HepG2 (cell line): ENCODE results near the gene ANKRD55.

Source experiments
- AHR ChIP-seq: IDR thresholded peaks from 2 replicates; pipeline ENCODE4 v1.6.1; 2018; ENCODE audit warnings: missing genetic modification reagents, missing compliant biosample characterization
- CHD4 ChIP-seq: fragments of 200-600 bp; sonication (generic); IDR thresholded peaks from 2 replicates; pipeline ENCODE4 v1.7.0; 2017; ENCODE audit warnings: mild to moderate bottlenecking, low read length, borderline replicate concordance
- EZH2 ChIP-seq: conservative IDR thresholded peaks from 2 replicates; pipeline ENCODE4 v1.6.1; 2012; ENCODE audit warnings: mild to moderate bottlenecking, low read depth, low read length, moderate library complexity
- FOSL1 ChIP-seq: sonication (generic); formaldehyde crosslinking; IDR thresholded peaks from 2 replicates; pipeline ENCODE4 v1.9.0; 2021; ENCODE audit warnings: missing genetic modification reagents, borderline replicate concordance
- MAF1 ChIP-seq: sonication (generic); formaldehyde crosslinking; IDR thresholded peaks from 2 replicates; pipeline ENCODE4 v1.5.0; 2020; ENCODE audit warnings: missing genetic modification reagents, borderline replicate concordance
- MTA1 ChIP-seq: sonication (generic); formaldehyde crosslinking; IDR thresholded peaks from 2 replicates; pipeline ENCODE4 v1.4.0; 2020; ENCODE audit warnings: missing genetic modification reagents, mild to moderate bottlenecking, borderline replicate concordance
- NCOR1 ChIP-seq: fragments of 200-600 bp; sonication (generic); IDR thresholded peaks from 2 replicates; pipeline ENCODE4 v1.7.0; 2017; ENCODE audit warnings: antibody characterized with exemption, low read length, borderline replicate concordance
- REPIN1 ChIP-seq: sonication (generic); formaldehyde crosslinking; IDR thresholded peaks from 2 replicates; pipeline ENCODE4 v1.8.0; 2022; ENCODE audit warnings: missing genetic modification reagents, low read depth, mild to moderate bottlenecking, borderline replicate concordance
- TBL1XR1 ChIP-seq: fragments of 150-350 bp; IDR thresholded peaks from 2 replicates; pipeline ENCODE4 v1.6.1; 2014; ENCODE audit warnings: borderline replicate concordance, low read length; ENCODE audit not compliant: partially characterized antibody
- ZNF24 ChIP-seq: fragments of 450-650 bp; IDR thresholded peaks from 2 replicates; pipeline ENCODE4 v1.6.1; 2017; ENCODE audit warnings: antibody characterized with exemption, mild to moderate bottlenecking
- TF ChIP-seq, protein P1 (sequence below): sonication (generic); formaldehyde crosslinking; IDR thresholded peaks from 2 replicates; pipeline ENCODE4 v1.5.1; 2020; ENCODE audit warnings: mild to moderate bottlenecking, missing genetic modification reagents, moderate library complexity
- TF ChIP-seq, protein P2 (sequence below): sonication (generic); formaldehyde crosslinking; IDR thresholded peaks from 2 replicates; pipeline ENCODE4 v1.5.0; 2020; ENCODE audit warnings: mild to moderate bottlenecking, missing genetic modification reagents, moderate library complexity
- TF ChIP-seq, protein P3 (sequence below): IDR thresholded peaks from 2 replicates; pipeline ENCODE4 v1.6.1; 2018; ENCODE audit warnings: missing genetic modification reagents
- TF ChIP-seq, protein P4 (sequence below), 2 experiments: sonication (generic) in 1 of 2; formaldehyde crosslinking in 1 of 2; IDR thresholded peaks; 2 replicates each; pipeline versions ENCODE4 v1.4.0 to v1.6.1; 2018 to 2020; ENCODE audit warnings: missing genetic modification reagents in 2 of 2, borderline replicate concordance in 1 of 2, low read depth in 1 of 2, mild to moderate bottlenecking in 1 of 2, missing biosample characterization in 1 of 2

DNA sequence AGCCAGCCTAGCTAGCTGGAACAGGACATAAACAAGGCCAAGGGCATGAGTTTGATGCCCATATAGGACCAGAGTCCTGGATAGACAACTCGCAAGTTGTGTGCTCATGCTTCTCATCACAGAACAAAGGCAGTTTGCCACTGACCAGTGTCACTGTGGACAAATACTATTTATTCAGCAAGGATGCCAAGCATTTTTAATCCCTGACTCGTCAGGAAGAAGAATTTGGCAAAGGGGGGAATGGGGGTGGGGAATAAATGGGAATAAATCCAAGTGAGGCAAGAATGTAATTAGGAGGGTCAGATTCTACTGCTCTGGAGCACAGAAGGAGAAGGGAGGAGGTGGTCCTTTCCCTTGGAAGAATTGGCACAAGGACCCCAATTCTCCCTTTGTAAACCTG, 46.8 kb upstream of the ANKRD55 start:
- no peak for TF ChIP-seq CHD4
- TF ChIP-seq MAF1: no peak
- TF ChIP-seq FOSL1: no peak
- TF ChIP-seq, protein P1, sequence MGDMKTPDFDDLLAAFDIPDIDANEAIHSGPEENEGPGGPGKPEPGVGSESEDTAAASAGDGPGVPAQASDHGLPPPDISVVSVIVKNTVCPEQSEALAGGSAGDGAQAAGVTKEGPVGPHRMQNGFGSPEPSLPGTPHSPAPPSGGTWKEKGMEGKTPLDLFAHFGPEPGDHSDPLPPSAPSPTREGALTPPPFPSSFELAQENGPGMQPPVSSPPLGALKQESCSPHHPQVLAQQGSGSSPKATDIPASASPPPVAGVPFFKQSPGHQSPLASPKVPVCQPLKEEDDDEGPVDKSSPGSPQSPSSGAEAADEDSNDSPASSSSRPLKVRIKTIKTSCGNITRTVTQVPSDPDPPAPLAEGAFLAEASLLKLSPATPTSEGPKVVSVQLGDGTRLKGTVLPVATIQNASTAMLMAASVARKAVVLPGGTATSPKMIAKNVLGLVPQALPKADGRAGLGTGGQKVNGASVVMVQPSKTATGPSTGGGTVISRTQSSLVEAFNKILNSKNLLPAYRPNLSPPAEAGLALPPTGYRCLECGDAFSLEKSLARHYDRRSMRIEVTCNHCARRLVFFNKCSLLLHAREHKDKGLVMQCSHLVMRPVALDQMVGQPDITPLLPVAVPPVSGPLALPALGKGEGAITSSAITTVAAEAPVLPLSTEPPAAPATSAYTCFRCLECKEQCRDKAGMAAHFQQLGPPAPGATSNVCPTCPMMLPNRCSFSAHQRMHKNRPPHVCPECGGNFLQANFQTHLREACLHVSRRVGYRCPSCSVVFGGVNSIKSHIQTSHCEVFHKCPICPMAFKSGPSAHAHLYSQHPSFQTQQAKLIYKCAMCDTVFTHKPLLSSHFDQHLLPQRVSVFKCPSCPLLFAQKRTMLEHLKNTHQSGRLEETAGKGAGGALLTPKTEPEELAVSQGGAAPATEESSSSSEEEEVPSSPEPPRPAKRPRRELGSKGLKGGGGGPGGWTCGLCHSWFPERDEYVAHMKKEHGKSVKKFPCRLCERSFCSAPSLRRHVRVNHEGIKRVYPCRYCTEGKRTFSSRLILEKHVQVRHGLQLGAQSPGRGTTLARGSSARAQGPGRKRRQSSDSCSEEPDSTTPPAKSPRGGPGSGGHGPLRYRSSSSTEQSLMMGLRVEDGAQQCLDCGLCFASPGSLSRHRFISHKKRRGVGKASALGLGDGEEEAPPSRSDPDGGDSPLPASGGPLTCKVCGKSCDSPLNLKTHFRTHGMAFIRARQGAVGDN (CRISPR knock-in tag): no peak
- TF ChIP-seq, protein P2, sequence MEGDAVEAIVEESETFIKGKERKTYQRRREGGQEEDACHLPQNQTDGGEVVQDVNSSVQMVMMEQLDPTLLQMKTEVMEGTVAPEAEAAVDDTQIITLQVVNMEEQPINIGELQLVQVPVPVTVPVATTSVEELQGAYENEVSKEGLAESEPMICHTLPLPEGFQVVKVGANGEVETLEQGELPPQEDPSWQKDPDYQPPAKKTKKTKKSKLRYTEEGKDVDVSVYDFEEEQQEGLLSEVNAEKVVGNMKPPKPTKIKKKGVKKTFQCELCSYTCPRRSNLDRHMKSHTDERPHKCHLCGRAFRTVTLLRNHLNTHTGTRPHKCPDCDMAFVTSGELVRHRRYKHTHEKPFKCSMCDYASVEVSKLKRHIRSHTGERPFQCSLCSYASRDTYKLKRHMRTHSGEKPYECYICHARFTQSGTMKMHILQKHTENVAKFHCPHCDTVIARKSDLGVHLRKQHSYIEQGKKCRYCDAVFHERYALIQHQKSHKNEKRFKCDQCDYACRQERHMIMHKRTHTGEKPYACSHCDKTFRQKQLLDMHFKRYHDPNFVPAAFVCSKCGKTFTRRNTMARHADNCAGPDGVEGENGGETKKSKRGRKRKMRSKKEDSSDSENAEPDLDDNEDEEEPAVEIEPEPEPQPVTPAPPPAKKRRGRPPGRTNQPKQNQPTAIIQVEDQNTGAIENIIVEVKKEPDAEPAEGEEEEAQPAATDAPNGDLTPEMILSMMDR (CRISPR knock-in tag): no peak
- no peak for TF ChIP-seq REPIN1 (CRISPR knock-in tag)
- TF ChIP-seq ZNF24: no peak
- TF ChIP-seq, protein P3, sequence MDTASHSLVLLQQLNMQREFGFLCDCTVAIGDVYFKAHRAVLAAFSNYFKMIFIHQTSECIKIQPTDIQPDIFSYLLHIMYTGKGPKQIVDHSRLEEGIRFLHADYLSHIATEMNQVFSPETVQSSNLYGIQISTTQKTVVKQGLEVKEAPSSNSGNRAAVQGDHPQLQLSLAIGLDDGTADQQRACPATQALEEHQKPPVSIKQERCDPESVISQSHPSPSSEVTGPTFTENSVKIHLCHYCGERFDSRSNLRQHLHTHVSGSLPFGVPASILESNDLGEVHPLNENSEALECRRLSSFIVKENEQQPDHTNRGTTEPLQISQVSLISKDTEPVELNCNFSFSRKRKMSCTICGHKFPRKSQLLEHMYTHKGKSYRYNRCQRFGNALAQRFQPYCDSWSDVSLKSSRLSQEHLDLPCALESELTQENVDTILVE: no peak
- TF ChIP-seq, protein P4, sequence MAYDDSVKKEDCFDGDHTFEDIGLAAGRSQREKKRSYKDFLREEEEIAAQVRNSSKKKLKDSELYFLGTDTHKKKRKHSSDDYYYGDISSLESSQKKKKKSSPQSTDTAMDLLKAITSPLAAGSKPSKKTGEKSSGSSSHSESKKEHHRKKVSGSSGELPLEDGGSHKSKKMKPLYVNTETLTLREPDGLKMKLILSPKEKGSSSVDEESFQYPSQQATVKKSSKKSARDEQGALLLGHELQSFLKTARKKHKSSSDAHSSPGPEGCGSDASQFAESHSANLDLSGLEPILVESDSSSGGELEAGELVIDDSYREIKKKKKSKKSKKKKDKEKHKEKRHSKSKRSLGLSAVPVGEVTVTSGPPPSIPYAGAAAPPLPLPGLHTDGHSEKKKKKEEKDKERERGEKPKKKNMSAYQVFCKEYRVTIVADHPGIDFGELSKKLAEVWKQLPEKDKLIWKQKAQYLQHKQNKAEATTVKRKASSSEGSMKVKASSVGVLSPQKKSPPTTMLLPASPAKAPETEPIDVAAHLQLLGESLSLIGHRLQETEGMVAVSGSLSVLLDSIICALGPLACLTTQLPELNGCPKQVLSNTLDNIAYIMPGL (CRISPR knock-in tag; IDR thresholded peaks at IDR 0.05; ENCODE audit: borderline replicate concordance in 1 of 2, low read depth in 1 of 2): no peak
- no peak for TF ChIP-seq NCOR1
- TF ChIP-seq AHR: no peak
- TF ChIP-seq TBL1XR1: no peak
- TF ChIP-seq EZH2: no peak
- no peak for TF ChIP-seq MTA1
